BE2C (cell line): Measurements from ENCODE around the gene PDS5B.

ENCODE experiments used
- DNase-seq: peaks from one replicate; pipeline ENCODE4 v3.0.0-alpha.2; 2020
- H3K27me3 ChIP-seq: fragments of 250-450 bp; sonication (Bioruptor Pico); 2 replicates; pipeline ENCODE4 v1.5.1; 2020; ENCODE audit warnings: mild to moderate bottlenecking
- H3K36me3 ChIP-seq: fragments of 250-450 bp; sonication (Bioruptor Pico); 2 replicates; pipeline ENCODE4 v1.5.1; 2020; ENCODE audit warnings: mild to moderate bottlenecking
- H3K4me1 ChIP-seq: fragments of 250-450 bp; sonication (Bioruptor Pico); 2 replicates; pipeline ENCODE4 v1.5.1; 2020
- H3K4me3 ChIP-seq: 2 replicates; pipeline ENCODE4 v1.5.1; 2011; ENCODE audit warnings: low read depth, low read length
- H3K9me3 ChIP-seq: fragments of 250-450 bp; sonication (Bioruptor Pico); 2 replicates; pipeline ENCODE4 v1.5.1; 2020
- CTCF ChIP-seq: IDR thresholded peaks from 2 replicates; pipeline ENCODE4 v1.5.1; 2012; ENCODE audit warnings: mild to moderate bottlenecking, low read depth, low read length

PDS5B gene

GRCh38 chr13:32587011-32587810 lies 959 bp downstream of the PDS5B start:
- peak overlapping the region; percentile 92 for H3K4me3 ChIP-seq
- H3K36me3 ChIP-seq: no peaks in the 10 kb centered on the region; the same call in 1 of the 2 replicates
- no peaks in the 10 kb centered on the region for H3K27me3 ChIP-seq
- peak; percentile 85 for DNase-seq
- no peak for TF ChIP-seq CTCF
- H3K4me1 ChIP-seq: no peaks in the 10 kb centered on the region
- H3K9me3 ChIP-seq: no peaks in the 10 kb centered on the region

- Histone ChIP-seq H3K4me1 (no peaks in the 10 kb centered on the region), H3K36me3 (no peaks in the 10 kb centered on the region; the same call in 1 of the 2 replicates), H3K27me3 (no peaks in the 10 kb centered on the region), H3K9me3 (no peaks in the 10 kb centered on the region), H3K4me3 (peak overlapping the region; percentile 92)
- TF ChIP-seq CTCF: no peak
- DNase-seq: no peak
Observed at GRCh38 chr13:32587811-32588170, 1.5 kb downstream of the PDS5B start.

- peak overlapping the region; percentile 92 for H3K4me3 ChIP-seq
- no peaks in the 10 kb centered on the region for H3K4me1 ChIP-seq
- DNase-seq: no peak
- H3K9me3 ChIP-seq: no peaks in the 10 kb centered on the region
- H3K27me3 ChIP-seq: no peaks in the 10 kb centered on the region
- TF ChIP-seq CTCF: no peak
- no peaks in the 10 kb centered on the region; the same call in 1 of the 2 replicates for H3K36me3 ChIP-seq
Observed at GRCh38 chr13:32588736-32589135, 2.5 kb downstream of the PDS5B start.

GRCh38 chr13:32589471-32589870 lies 3.2 kb downstream of the PDS5B start:
- no peak overlapping the region for H3K4me3 ChIP-seq
- no peaks in the 10 kb centered on the region for H3K27me3 ChIP-seq
- H3K36me3 ChIP-seq: no peaks in the 10 kb centered on the region; the same call in 1 of the 2 replicates
- no peak for TF ChIP-seq CTCF
- no peaks in the 10 kb centered on the region for H3K4me1 ChIP-seq
- no peak for DNase-seq
- H3K9me3 ChIP-seq: no peaks in the 10 kb centered on the region

GRCh38 chr13:32590266-32590665 lies 4.0 kb downstream of the PDS5B start:
- DNase-seq: no peak

More at GRCh38 chr13:32590266-32590665, 4.0 kb downstream of the PDS5B start:
- Histone ChIP-seq H3K4me3 (no peak overlapping the region), H3K27me3 (no peaks in the 10 kb centered on the region), H3K36me3 (no peaks in the 10 kb centered on the region; the same call in 1 of the 2 replicates), H3K4me1 (no peaks in the 10 kb centered on the region), H3K9me3 (no peaks in the 10 kb centered on the region)
- TF ChIP-seq CTCF: no peak
